Stimulated activated naive CD4-positive, alpha-beta T cell (primary cell): ENCODE measurements around the gene TAAR8.
"Not testable (repeated sequence)": the region's sequence is repeated elsewhere in the genome, so short reads cannot be mapped to it uniquely, and the experiment has no call there.

Experiments
- DNase-seq, 6 experiments: peaks; one replicate each; lab custom pipeline; 2025; lab: John Stamatoyannopoulos, UW

TAAR8 gene

GRCh38 chr6:132548746-132549463, 3.6 kb upstream of the TAAR8 start:
- DNase-seq = no peak

GRCh38 chr6:132551214-132551613, 1.3 kb upstream of the TAAR8 start:
- no peak for DNase-seq

GRCh38 chr6:132560087-132560486, 7.6 kb downstream of the TAAR8 start:
- not testable (repeated sequence) for DNase-seq

GRCh38 chr6:132566404-132566803, 13.9 kb downstream of the TAAR8 start:
- DNase-seq = no peak

- DNase-seq = no peak
Observed at GRCh38 chr6:132567566-132567965, 15.1 kb downstream of the TAAR8 start.

GRCh38 chr6:132568611-132569010, 16.1 kb downstream of the TAAR8 start:
- no peak for DNase-seq

DNA sequence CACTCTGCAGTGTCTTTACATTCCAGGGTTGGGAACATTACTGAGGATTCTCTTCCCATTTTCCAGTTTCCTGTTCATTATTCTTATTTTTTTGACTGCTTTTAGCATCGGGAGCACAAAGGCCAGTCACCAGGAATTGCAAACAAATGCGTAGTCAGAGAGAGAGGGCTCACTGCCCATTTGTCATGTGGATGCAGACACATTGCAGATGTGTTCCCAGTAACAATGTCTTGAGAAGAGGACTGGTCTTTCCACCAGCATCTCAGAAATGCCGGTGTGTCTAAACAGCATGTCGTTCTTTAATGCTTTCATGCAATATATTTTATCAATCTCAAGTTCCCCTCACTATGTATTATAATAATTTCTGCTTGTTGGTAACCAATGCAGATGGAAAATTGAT, 16.7 kb downstream of the TAAR8 start:
- DNase-seq = no peak

- DNase-seq = no peak
Observed at GRCh38 chr6:132570221-132570777, 17.8 kb downstream of the TAAR8 start, which contains the start of gene TAAR6. Gene TAAR6 (plus strand): TSS chr6:132570322. CDS start chr6:132570322, 0 bp downstream.

- no peak for DNase-seq
Observed at GRCh38 chr6:132571774-132572173, 19.3 kb downstream of the TAAR8 start.

DNA sequence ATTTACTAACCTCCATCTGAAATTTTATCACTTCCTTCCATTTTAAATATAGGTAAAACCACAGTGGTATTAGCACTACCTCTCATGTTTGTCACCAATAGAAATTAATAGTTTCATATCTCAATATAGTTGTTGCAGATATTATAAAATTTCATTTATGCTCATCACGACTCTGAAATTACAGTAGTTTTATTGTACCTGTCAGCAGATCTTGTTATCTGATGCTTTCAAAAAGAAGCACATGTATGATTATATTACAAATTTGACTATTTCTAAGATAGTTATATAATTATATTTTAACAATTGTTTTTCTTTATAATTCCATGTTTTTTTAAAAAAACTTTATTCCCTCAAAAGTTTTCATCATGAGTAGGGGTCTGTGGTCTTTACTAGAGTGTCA, 32.2 kb downstream of the TAAR8 start:
- DNase-seq = no peak

DNA sequence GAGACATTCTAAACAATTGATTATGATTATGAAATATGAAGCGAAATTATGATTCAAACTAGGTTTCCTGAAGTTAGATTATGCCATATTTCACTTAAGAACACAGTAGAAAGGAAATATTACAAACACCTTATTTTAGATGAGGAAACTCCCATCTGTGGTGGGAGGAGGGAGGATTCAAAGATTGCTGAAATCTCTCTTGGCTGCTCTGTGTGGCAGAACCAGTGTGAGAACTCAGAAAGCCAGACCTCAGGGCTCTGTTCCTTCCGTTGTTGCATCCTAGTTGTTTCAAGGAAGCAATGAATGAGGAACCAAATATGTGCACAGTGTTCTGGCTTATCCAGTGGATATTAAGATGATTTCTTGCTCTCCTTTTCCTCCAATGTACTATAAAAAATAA, 35.0 kb downstream of the TAAR8 start:
- DNase-seq = no peak

DNA sequence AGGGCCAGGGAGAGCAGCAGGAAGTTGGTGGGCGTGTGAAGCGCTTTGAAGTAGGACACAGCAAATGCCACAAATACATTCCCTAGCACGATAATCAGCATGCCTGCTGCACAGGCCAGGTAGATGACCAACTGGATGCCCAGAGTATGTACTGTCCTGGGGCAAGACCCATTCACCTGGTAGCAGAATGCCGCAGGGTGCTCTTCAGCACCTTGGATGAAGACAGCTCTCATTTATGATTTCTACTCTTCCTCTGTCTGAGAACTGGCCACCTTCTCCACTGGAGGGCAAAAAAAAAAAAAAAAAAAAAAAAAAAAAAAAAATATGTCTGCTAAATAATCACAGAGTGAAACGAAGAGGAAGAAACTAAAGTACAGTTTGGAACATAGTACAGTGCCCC, 37.0 kb downstream of the TAAR8 start, which contains the start of gene TAAR5:
TAAR5 (minus strand) TSS at position 288 of the 400 bp plus-strand sequence; CDS start at position 233, 55 bp downstream.
- no peak for DNase-seq

GRCh38 chr6:132590362-132590761, 37.9 kb downstream of the TAAR8 start:
- DNase-seq = no peak

DNA sequence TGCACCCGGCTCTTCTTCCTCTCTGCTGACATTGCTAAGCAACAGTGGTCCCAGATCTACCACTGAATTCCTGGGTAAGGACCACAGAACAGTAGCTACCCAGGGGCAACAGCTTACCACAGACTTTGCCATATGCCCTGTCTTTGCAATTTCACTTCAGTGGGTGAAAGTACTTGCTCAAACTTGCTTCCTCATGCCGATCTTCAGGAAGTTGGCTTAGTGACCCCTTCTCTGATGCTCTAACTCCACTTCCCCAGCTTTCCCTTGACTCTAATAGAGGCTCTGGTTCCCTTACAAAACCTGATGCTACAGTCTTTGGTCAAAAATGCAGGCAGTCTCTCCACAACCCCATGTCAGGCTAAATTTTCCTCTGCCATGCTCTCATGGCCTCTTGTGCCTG, 40.4 kb downstream of the TAAR8 start:
- no peak for DNase-seq

DNA sequence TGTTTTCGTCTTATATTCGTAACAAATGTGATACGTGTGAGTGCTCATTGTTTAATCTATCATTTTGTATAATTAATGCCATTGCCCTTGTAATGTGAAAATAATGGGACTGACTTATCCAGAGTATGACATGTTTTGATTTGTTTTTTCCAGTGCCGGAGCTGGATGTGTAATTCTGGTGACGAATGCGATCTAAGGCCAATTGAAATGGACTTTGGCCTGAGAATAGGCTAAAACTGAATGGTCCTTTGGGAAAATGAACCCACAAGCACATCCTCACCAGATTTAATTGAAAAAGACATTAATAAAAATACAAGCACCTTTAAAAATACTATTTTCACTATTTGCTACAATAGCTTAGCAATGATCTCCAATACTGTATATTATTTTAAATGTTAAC, 43.7 kb downstream of the TAAR8 start:
- DNase-seq = no peak

DNA sequence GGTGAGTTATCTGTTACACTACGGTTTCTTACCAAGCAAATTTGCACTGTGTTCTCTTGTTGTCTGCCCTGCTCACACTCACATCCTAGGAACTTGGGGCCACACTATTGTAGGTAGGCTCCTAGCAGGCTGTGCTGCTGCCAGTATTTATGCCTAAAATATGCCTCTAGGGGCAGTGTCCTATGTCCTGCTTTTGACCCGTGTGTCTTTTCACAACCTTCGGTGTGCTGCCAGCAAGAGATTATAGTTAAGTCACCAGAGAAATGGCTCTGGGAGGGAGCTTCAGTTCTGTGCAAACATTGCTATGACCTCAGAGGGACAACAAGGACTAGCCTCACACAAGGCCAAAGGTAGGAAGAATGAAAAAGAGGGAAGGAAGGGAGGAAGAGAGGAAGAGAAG, 46.0 kb downstream of the TAAR8 start:
- DNase-seq = no peak

GRCh38 chr6:132600900-132601299, 48.4 kb downstream of the TAAR8 start:
- not testable (repeated sequence) for DNase-seq
